Fibroblast of lung (primary cell): ENCODE measurements around the gene UNC119B. TPM values are rescaled to one million over a fixed set of nuclear protein-coding genes. Genes with fewer than 3 reads are reported as not detected.

Experiments used
- DNase-seq, 2 donors: peaks; one replicate each; pipeline versions ENCODE4 v3.0.0 to v3.0.0-alpha.2; 2010; ENCODE audit warnings: low read depth in 2 of 2
- H2AFZ ChIP-seq: 2 replicates; pipeline ENCODE4 v1.5.1; 2012; ENCODE audit warnings: low read length, control low read depth, inconsistent platforms
- H3K27ac ChIP-seq: 2 replicates; pipeline ENCODE4 v1.5.1; 2011; ENCODE audit warnings: low read length, control low read depth; ENCODE audit not compliant: insufficient read depth
- H3K27me3 ChIP-seq: 2 replicates; pipeline ENCODE4 v1.5.1; 2011; ENCODE audit warnings: mild to moderate bottlenecking, low read length; ENCODE audit not compliant: control insufficient read depth, insufficient read depth
- H3K36me3 ChIP-seq: 2 replicates; pipeline ENCODE4 v1.5.1; 2011; ENCODE audit warnings: low read length; ENCODE audit not compliant: control insufficient read depth, insufficient read depth
- H3K4me1 ChIP-seq: 2 replicates; pipeline ENCODE4 v1.5.1; 2011; ENCODE audit warnings: low read length; ENCODE audit not compliant: control insufficient read depth, insufficient read depth; ENCODE audit errors: extremely low read depth
- H3K4me2 ChIP-seq: 2 replicates; pipeline ENCODE4 v1.5.1; 2011; ENCODE audit warnings: low read length, control low read depth; ENCODE audit not compliant: insufficient read depth; ENCODE audit errors: extremely low read depth
- H3K4me3 ChIP-seq, 4 experiments: fragments of 200-600 bp in 1 of 4; sonication (generic) in 1 of 4; replicated peaks in 1 of 4; 2 replicates each; pipeline ENCODE4 v1.5.1; 2011 to 2016; ENCODE audit warnings: low read length in 4 of 4, low read depth in 3 of 4, mild to moderate bottlenecking in 3 of 4, control low read depth in 2 of 4, inconsistent platforms in 1 of 4, mixed read lengths in 1 of 4; ENCODE audit not compliant: insufficient read depth in 1 of 4; ENCODE audit errors: control extremely low read depth in 1 of 4
- H3K79me2 ChIP-seq: 2 replicates; pipeline ENCODE4 v1.5.1; 2012; ENCODE audit warnings: mild to moderate bottlenecking, low read length, inconsistent platforms; ENCODE audit not compliant: control insufficient read depth, insufficient read depth
- H3K9ac ChIP-seq: 2 replicates; pipeline ENCODE4 v1.5.1; 2011; ENCODE audit warnings: mild to moderate bottlenecking, low read length, control low read depth; ENCODE audit not compliant: insufficient read depth
- H3K9me3 ChIP-seq: 2 replicates; pipeline ENCODE4 v1.5.1; 2012; ENCODE audit warnings: low read depth, low read length; ENCODE audit not compliant: control insufficient read depth, insufficient read depth
- H4K20me1 ChIP-seq: 2 replicates; pipeline ENCODE4 v1.5.1; 2011; ENCODE audit warnings: low read length; ENCODE audit not compliant: control insufficient read depth, insufficient read depth; ENCODE audit errors: extremely low read depth
- CTCF ChIP-seq, 2 donors: IDR thresholded peaks in 1 of 2; conservative IDR thresholded peaks in 1 of 2; 1 replicate in 1 of 2; 2 replicates in 1 of 2; pipeline ENCODE4 v1.5.1; 2011 to 2012; ENCODE audit warnings: low read length in 2 of 2, control low read depth in 1 of 2, inconsistent platforms in 1 of 2, low read depth in 1 of 2, mild to moderate bottlenecking in 1 of 2
- EZH2 ChIP-seq: IDR thresholded peaks from 2 replicates; pipeline ENCODE4 v1.5.1; 2012; ENCODE audit warnings: low read length, control low read depth, mild to moderate bottlenecking; ENCODE audit errors: missing control alignments
- polyA plus RNA-seq, 2 donors: library from polyadenylated mRNA; depleted of rRNA in 1 of 2; stranded (reverse) in 1 of 2; unstranded in 1 of 2; fragments of >200 nt; gene quantifications; 2 replicates each; pipeline ENCODE4 v1.2.1, GENCODE V29; 2011 to 2012; ENCODE audit warnings: missing spikeins in 1 of 2
- total RNA-seq: library from RNA; depleted of rRNA; stranded (reverse); fragments of >200 nt; gene quantifications from 2 replicates; pipeline ENCODE4 v1.2.1, GENCODE V29; 2014

Gene UNC119B
- total and polyA plus RNA-seq, 2 donors (not counting 1 experiment from before 2014, with no cell fraction given) = 29.1 to 31.2 TPM

GRCh38 chr12:120767071-120768024 lies 57.1 kb downstream of the UNC119B start:
- Histone ChIP-seq H3K79me2 (no peaks in the 10 kb centered on the region), H3K36me3 (peaks cover 12% of the 10 kb centered on the region), H3K4me2 (no peak overlapping the region), H3K4me3 (no peak overlapping the region), H3K27ac (no peak overlapping the region), H3K9ac (no peak overlapping the region), H2AFZ (no peak overlapping the region), H4K20me1 (no peaks in the 10 kb centered on the region), H3K9me3 (no peaks in the 10 kb centered on the region), H3K4me1 (no peaks in the 10 kb centered on the region), H3K27me3 (no peaks in the 10 kb centered on the region)
- no peak for DNase-seq
- TF ChIP-seq CTCF (conservative IDR thresholded peaks at IDR 0.05 in 1 of 2, IDR thresholded peaks at IDR 0.05 in 1 of 2; ENCODE audit: low read depth in 1 of 2, low read length in 2 of 2) = no peak
- TF ChIP-seq EZH2 = no peak

- no peak for TF ChIP-seq CTCF (conservative IDR thresholded peaks at IDR 0.05 in 1 of 2, IDR thresholded peaks at IDR 0.05 in 1 of 2; ENCODE audit: low read depth in 1 of 2, low read length in 2 of 2)
- no peak for TF ChIP-seq EZH2
- Histone ChIP-seq H3K79me2 (no peaks in the 10 kb centered on the region), H3K4me2 (no peak overlapping the region), H3K36me3 (peaks cover 6% of the 10 kb centered on the region), H3K9me3 (no peaks in the 10 kb centered on the region), H4K20me1 (no peaks in the 10 kb centered on the region), H3K27me3 (no peaks in the 10 kb centered on the region), H2AFZ (no peak overlapping the region), H3K9ac (no peak overlapping the region), H3K4me3 (no peak overlapping the region), H3K4me1 (no peaks in the 10 kb centered on the region), H3K27ac (no peak overlapping the region)
- DNase-seq = no peak
These were observed 60.8 kb downstream of the UNC119B start for GRCh38 chr12:120771097-120771496.

Other genes with a start within 250 kb of the UNC119B start
- 176 and 188 TPM in 2 replicates for gene SRSF9, start 240.7 kb upstream of the UNC119B start, total RNA-seq
- gene SRSF9, start 240.7 kb upstream of the UNC119B start, polyA plus RNA-seq = 150 and 164 TPM in 2 replicates
- gene DYNLL1, start 214.3 kb upstream of the UNC119B start, total RNA-seq = 222 and 289 TPM in 2 replicates
- gene DYNLL1, start 214.3 kb upstream of the UNC119B start, polyA plus RNA-seq = 616 and 638 TPM in 2 replicates
- gene COQ5, start 181.3 kb upstream of the UNC119B start, total RNA-seq = 31.8 and 38.5 TPM in 2 replicates
- gene COQ5, start 181.3 kb upstream of the UNC119B start, polyA plus RNA-seq = 32.1 and 39.1 TPM in 2 replicates
- gene RNF10, start 176.1 kb upstream of the UNC119B start, total RNA-seq = 93.0 and 174 TPM in 2 replicates
- gene RNF10, start 176.1 kb upstream of the UNC119B start, polyA plus RNA-seq = 184 and 189 TPM in 2 replicates
- 25.7 and 28.6 TPM in 2 replicates for gene POP5, start 129.1 kb upstream of the UNC119B start, total RNA-seq
- gene POP5, start 129.1 kb upstream of the UNC119B start, polyA plus RNA-seq = 50.3 and 69.0 TPM in 2 replicates
- gene CABP1, start 69.8 kb upstream of the UNC119B start, total RNA-seq = under 0.01 TPM in 1 of 2 replicates, not detected in the other
- 0.06 and 0.36 TPM in 2 replicates for gene CABP1, start 69.8 kb upstream of the UNC119B start, polyA plus RNA-seq
- 90.1 and 120 TPM in 2 replicates for gene MLEC, start 23.3 kb upstream of the UNC119B start, total RNA-seq
- 56.4 and 66.1 TPM in 2 replicates for gene MLEC, start 23.3 kb upstream of the UNC119B start, polyA plus RNA-seq
- gene ACADS, start 15.4 kb downstream of the UNC119B start, total RNA-seq = 14.1 and 15.9 TPM in 2 replicates
- 4.2 and 4.5 TPM in 2 replicates for gene ACADS, start 15.4 kb downstream of the UNC119B start, polyA plus RNA-seq
- 5.1 and 7.1 TPM in 2 replicates for gene SPPL3, start 193.9 kb downstream of the UNC119B start, total RNA-seq
- gene SPPL3, start 193.9 kb downstream of the UNC119B start, polyA plus RNA-seq = 41.4 and 42.6 TPM in 2 replicates